ENCODE results near the gene EPHA2. TPM values are rescaled to one million over a fixed set of nuclear protein-coding genes. Genes with fewer than 3 reads are reported as not detected.
"Not testable (repeated sequence)": the region's sequence is repeated elsewhere in the genome, so short reads cannot be mapped to it uniquely, and the experiment has no call there.

EPHA2 gene
- polyA plus RNA-seq, 3 donors: 15.4 to 20.8 (median 17.9) TPM

GRCh38 chr1:16172964-16173446 lies 17.1 kb upstream of the EPHA2 start:
- no peak for DNase-seq (ENCODE audit: extremely low read depth in 1 of 11, low read depth in 9 of 11, low spot score in 4 of 11)

- DNase-seq (ENCODE audit: extremely low read depth in 1 of 11, low read depth in 9 of 11, low spot score in 4 of 11): no peak
These were observed 16.5 kb upstream of the EPHA2 start for GRCh38 chr1:16172218-16172830.

GRCh38 chr1:16171314-16172151 lies 15.7 kb upstream of the EPHA2 start:
- no peak for DNase-seq (ENCODE audit: extremely low read depth in 1 of 11, low read depth in 9 of 11, low spot score in 4 of 11)

GRCh38 chr1:16170283-16170673 lies 14.4 kb upstream of the EPHA2 start:
- DNase-seq (ENCODE audit: extremely low read depth in 1 of 11, low read depth in 9 of 11, low spot score in 4 of 11): no peak

GRCh38 chr1:16168622-16169360 lies 12.9 kb upstream of the EPHA2 start:
- no peak for DNase-seq (ENCODE audit: extremely low read depth in 1 of 11, low read depth in 9 of 11, low spot score in 4 of 11)

- DNase-seq (ENCODE audit: extremely low read depth in 1 of 11, low read depth in 9 of 11, low spot score in 4 of 11): not testable (repeated sequence)
These were observed 12.3 kb upstream of the EPHA2 start for GRCh38 chr1:16168144-16168495.

GRCh38 chr1:16167331-16168143 lies 11.7 kb upstream of the EPHA2 start:
- DNase-seq (ENCODE audit: extremely low read depth in 1 of 11, low read depth in 9 of 11, low spot score in 4 of 11): no peak

GRCh38 chr1:16166117-16166516 lies 10.2 kb upstream of the EPHA2 start:
- no peak for DNase-seq (ENCODE audit: extremely low read depth in 1 of 11, low read depth in 9 of 11, low spot score in 4 of 11)

- no peak for DNase-seq (ENCODE audit: extremely low read depth in 1 of 11, low read depth in 9 of 11, low spot score in 4 of 11)
These were observed 9.7 kb upstream of the EPHA2 start for GRCh38 chr1:16165548-16165947.

GRCh38 chr1:16165073-16165364 lies 9.2 kb upstream of the EPHA2 start:
- no peak for DNase-seq (ENCODE audit: extremely low read depth in 1 of 11, low read depth in 9 of 11, low spot score in 4 of 11)

GRCh38 chr1:16164213-16165072 lies 8.6 kb upstream of the EPHA2 start:
- DNase-seq (ENCODE audit: extremely low read depth in 1 of 11, low read depth in 9 of 11, low spot score in 4 of 11): no peak

GRCh38 chr1:16163608-16164212 lies 7.8 kb upstream of the EPHA2 start:
- not testable (repeated sequence) for DNase-seq (ENCODE audit: extremely low read depth in 1 of 11, low read depth in 9 of 11, low spot score in 4 of 11)

GRCh38 chr1:16162163-16162822 lies 6.4 kb upstream of the EPHA2 start:
- DNase-seq (ENCODE audit: extremely low read depth in 1 of 11, low read depth in 9 of 11, low spot score in 4 of 11): no peak

- DNase-seq (ENCODE audit: extremely low read depth in 1 of 11, low read depth in 9 of 11, low spot score in 4 of 11): no peak
These were observed 5.8 kb upstream of the EPHA2 start for GRCh38 chr1:16161717-16162116.

GRCh38 chr1:16158993-16159831 lies 3.3 kb upstream of the EPHA2 start:
- no peak for DNase-seq (ENCODE audit: extremely low read depth in 1 of 11, low read depth in 9 of 11, low spot score in 4 of 11)

- DNase-seq (ENCODE audit: extremely low read depth in 1 of 11, low read depth in 9 of 11, low spot score in 4 of 11): no peak
These were observed 2.2 kb upstream of the EPHA2 start for GRCh38 chr1:16158025-16158424.

Measured in renal cortex interstitium (tissue), 11 donors.